ENCODE results near the gene TMCO6.

DNA sequence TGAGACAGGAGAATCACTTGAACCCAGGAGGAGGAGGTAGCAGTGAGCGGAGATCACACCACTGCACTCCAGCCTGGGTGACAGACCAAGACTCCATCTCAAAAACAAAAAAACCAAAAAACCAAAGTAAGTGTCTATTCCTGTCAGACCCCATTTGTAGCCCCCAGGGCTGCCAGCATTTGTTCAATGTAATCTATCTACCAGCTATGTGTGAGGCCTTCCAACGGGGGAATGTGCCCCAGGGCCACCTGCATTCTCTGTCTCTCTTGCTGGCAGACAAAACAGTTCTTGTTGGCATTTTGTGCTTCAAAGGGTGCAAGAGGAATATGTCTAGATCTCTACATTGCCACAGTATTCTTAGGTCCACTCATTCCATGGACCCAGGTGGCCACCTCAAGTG is 40.4 kb upstream of the TMCO6 start:
- TF ChIP-seq POLR2A (IDR thresholded peaks at IDR 0.05), result no peak
- TF ChIP-seq, protein P1, sequence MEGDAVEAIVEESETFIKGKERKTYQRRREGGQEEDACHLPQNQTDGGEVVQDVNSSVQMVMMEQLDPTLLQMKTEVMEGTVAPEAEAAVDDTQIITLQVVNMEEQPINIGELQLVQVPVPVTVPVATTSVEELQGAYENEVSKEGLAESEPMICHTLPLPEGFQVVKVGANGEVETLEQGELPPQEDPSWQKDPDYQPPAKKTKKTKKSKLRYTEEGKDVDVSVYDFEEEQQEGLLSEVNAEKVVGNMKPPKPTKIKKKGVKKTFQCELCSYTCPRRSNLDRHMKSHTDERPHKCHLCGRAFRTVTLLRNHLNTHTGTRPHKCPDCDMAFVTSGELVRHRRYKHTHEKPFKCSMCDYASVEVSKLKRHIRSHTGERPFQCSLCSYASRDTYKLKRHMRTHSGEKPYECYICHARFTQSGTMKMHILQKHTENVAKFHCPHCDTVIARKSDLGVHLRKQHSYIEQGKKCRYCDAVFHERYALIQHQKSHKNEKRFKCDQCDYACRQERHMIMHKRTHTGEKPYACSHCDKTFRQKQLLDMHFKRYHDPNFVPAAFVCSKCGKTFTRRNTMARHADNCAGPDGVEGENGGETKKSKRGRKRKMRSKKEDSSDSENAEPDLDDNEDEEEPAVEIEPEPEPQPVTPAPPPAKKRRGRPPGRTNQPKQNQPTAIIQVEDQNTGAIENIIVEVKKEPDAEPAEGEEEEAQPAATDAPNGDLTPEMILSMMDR (IDR thresholded peaks at IDR 0.05), result no peak
